ENCODE measurements around the gene CDH23. TPM values are rescaled to one million over a fixed set of nuclear protein-coding genes. Genes with fewer than 3 reads are reported as not detected.

CDH23 gene
- total RNA-seq, 1 donor from 2014 or later: 9.4 TPM

- DNase-seq (ENCODE audit: extremely low spot score, unreplicated experiment): no peak
- Mint-ChIP-seq H3K4me1 (ENCODE audit: unreplicated experiment) (peaks cover 24% of the 10 kb centered on the region), H3K4me3 (no peak overlapping the region), H3K36me3 (no peaks in the 10 kb centered on the region), H3K9me3 (no peaks in the 10 kb centered on the region), H3K27ac (peak overlapping the region; percentile 88), H3K27me3 (no peaks in the 10 kb centered on the region)
- no peak for TF ChIP-seq CTCF (conservative IDR thresholded peaks at IDR 0.05)
Measured at GRCh38 chr10:71727738-71728737, 331.3 kb downstream of the CDH23 start.

DNA sequence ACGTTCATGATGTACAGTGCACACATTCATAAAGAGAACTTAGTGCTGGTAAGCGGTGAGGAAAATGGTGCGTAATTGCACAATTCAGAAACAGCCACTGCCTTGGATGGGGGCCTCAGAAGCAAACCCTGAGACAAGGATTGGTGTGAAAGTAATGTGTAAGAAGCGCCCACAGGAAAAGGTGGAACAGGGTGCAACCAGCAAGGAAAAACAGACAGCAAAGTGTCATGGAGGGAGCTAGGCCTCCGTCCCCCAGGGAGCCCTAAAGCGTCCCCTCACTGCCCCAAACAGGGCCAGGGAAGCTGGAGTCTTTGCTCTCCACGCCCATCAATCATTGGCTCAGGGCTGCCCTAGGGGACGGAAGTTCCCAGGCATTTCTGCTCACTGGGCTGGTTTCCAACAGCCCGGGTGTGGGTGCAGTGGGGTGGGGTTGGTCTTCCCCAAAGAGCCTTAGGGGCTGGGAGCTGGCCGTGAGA lies 332.5 kb downstream of the CDH23 start:
- H3K4me1 Mint-ChIP-seq (ENCODE audit: unreplicated experiment): peaks cover 24% of the 10 kb centered on the region
- no peaks in the 10 kb centered on the region for H3K36me3 Mint-ChIP-seq
- no peak for TF ChIP-seq CTCF (conservative IDR thresholded peaks at IDR 0.05)
- DNase-seq (ENCODE audit: extremely low spot score, unreplicated experiment): no peak
- H3K27ac Mint-ChIP-seq: peak overlapping the region; percentile 88
- H3K9me3 Mint-ChIP-seq: no peaks in the 10 kb centered on the region
- H3K27me3 Mint-ChIP-seq: no peaks in the 10 kb centered on the region
- peak overlapping the region; percentile 34 for H3K4me3 Mint-ChIP-seq

DNA sequence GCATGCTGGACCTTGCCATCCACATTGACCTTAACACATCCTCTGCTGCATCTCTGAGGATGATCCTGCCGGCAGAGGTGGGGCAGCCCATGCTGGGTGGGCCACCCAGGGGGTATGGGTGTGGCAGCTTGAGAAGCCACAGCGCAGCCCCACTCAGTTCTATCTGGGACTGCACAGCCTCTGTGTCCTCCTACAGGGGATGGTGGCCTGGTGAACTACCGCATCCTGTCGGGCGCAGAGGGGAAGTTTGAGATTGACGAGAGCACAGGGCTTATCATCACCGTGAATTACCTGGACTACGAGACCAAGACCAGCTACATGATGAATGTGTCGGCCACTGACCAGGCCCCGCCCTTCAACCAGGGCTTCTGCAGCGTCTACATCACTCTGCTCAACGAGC lies 335.1 kb downstream of the CDH23 start:
- no peak for TF ChIP-seq CTCF (conservative IDR thresholded peaks at IDR 0.05)
- no peaks in the 10 kb centered on the region for H3K9me3 Mint-ChIP-seq
- H3K27me3 Mint-ChIP-seq: no peaks in the 10 kb centered on the region
- peaks cover 14% of the 10 kb centered on the region for H3K4me1 Mint-ChIP-seq (ENCODE audit: unreplicated experiment)
- no peak overlapping the region for H3K4me3 Mint-ChIP-seq
- no peak for DNase-seq (ENCODE audit: extremely low spot score, unreplicated experiment)
- H3K36me3 Mint-ChIP-seq: no peaks in the 10 kb centered on the region
- H3K27ac Mint-ChIP-seq: no peak overlapping the region

GRCh38 chr10:71734797-71735196 lies 338.1 kb downstream of the CDH23 start:
- Mint-ChIP-seq H3K4me1 (ENCODE audit: unreplicated experiment) (peaks cover 15% of the 10 kb centered on the region), H3K9me3 (no peaks in the 10 kb centered on the region), H3K27me3 (no peaks in the 10 kb centered on the region), H3K27ac (no peak overlapping the region), H3K4me3 (no peak overlapping the region), H3K36me3 (no peaks in the 10 kb centered on the region)
- DNase-seq (ENCODE audit: extremely low spot score, unreplicated experiment): no peak
- no peak for TF ChIP-seq CTCF (conservative IDR thresholded peaks at IDR 0.05)

DNA sequence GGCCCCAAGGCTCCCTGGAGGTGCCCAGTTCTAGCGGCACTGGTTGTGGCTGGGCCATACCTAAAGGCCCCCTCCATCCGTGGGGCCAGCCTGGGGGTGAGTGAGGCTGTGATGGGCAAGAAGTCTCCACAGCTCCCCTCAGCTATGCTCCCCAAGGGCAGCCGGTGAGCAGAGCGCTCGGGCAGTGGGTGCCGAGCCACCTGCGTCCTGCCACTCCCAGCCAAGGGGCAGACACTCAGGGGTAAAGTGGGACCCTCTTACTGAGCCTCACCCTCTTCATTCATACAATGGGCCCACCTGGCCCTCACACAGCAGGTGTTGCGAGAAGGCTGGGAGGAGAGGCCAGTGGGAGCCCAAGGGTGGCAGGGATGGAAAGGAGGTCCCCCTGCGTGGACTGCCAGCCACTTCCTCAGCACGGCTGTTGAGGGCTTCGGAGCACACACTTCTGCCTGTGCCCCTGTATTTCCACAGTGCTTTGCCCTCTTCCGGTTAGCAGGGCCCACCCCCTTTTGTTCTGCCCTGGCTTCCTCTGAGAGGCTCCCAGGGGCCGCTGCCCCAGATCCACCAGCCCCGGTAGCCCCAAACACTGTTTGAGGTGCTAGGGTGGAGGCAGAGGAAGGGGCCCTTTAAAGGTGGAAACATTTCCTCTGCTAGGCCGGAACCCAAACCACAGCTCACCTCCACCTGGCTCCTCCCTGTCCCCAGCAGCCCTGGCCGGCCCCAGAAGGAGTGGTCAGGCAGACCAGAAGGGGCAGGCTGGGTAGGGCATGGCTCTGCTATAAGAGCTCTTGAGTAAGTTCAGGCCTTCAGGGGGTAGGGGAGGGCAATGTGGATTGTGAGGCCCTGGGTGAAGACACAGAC lies 339.2 kb downstream of the CDH23 start:
- no peak overlapping the region for H3K4me3 Mint-ChIP-seq
- DNase-seq (ENCODE audit: extremely low spot score, unreplicated experiment): no peak
- H3K4me1 Mint-ChIP-seq (ENCODE audit: unreplicated experiment): peaks cover 19% of the 10 kb centered on the region
- peak overlapping the region; percentile 59 for H3K27ac Mint-ChIP-seq
- H3K36me3 Mint-ChIP-seq: no peaks in the 10 kb centered on the region
- H3K9me3 Mint-ChIP-seq: no peaks in the 10 kb centered on the region
- no peak for TF ChIP-seq CTCF (conservative IDR thresholded peaks at IDR 0.05)
- H3K27me3 Mint-ChIP-seq: no peaks in the 10 kb centered on the region
